ENCODE results near the gene PNPLA5. TPM values are rescaled to one million over a fixed set of nuclear protein-coding genes. Genes with fewer than 3 reads are reported as not detected.

Gene PNPLA5
- total RNA-seq, 4 donors from 2014 or later = 2.5 to 13.5 (median 4.7) TPM

DNA sequence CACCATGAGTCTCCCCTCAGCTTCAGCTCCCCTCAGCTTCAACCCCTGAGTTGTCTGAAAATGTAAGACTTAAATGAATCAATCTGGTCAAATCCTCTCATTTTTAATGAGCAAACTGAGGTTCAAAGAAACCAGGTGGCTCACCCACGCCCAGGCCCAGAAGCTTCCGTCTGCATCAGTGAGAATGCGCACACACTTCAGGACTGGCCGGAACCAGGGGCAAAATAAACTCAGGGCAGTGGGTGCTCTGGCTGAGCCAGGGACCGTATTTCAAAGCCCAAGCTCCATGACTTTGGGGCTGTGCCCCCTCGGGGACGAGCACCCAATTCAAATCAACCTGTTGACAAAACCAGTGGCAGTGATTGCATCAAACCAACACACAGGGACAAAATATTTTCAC is 32.6 kb downstream of the PNPLA5 start:
- Histone ChIP-seq H3K9me3 (no peaks in the 10 kb centered on the region), H3K27ac (no peak overlapping the region), H3K36me3 (no peaks in the 10 kb centered on the region), H3K27me3 (peaks cover 65% of the 10 kb centered on the region), H3K4me1 (peaks cover 5% of the 10 kb centered on the region), H3K4me3 (no peak overlapping the region)
- WGBS = 88% methylated on average over 7 of the region's 7 CpGs
- DNase-seq (ENCODE audit: low spot score in 2 of 2) = peak in 1 of 2 donors; percentile 57
- TF ChIP-seq EP300 (IDR thresholded peaks at IDR 0.05) = no peak
- TF ChIP-seq POLR2A (IDR thresholded peaks at IDR 0.05) = no peak
- no peak for TF ChIP-seq POLR2AphosphoS5 (IDR thresholded peaks at IDR 0.05)
- TF ChIP-seq, protein P1, sequence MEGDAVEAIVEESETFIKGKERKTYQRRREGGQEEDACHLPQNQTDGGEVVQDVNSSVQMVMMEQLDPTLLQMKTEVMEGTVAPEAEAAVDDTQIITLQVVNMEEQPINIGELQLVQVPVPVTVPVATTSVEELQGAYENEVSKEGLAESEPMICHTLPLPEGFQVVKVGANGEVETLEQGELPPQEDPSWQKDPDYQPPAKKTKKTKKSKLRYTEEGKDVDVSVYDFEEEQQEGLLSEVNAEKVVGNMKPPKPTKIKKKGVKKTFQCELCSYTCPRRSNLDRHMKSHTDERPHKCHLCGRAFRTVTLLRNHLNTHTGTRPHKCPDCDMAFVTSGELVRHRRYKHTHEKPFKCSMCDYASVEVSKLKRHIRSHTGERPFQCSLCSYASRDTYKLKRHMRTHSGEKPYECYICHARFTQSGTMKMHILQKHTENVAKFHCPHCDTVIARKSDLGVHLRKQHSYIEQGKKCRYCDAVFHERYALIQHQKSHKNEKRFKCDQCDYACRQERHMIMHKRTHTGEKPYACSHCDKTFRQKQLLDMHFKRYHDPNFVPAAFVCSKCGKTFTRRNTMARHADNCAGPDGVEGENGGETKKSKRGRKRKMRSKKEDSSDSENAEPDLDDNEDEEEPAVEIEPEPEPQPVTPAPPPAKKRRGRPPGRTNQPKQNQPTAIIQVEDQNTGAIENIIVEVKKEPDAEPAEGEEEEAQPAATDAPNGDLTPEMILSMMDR (IDR thresholded peaks at IDR 0.05) = no peak

DNA sequence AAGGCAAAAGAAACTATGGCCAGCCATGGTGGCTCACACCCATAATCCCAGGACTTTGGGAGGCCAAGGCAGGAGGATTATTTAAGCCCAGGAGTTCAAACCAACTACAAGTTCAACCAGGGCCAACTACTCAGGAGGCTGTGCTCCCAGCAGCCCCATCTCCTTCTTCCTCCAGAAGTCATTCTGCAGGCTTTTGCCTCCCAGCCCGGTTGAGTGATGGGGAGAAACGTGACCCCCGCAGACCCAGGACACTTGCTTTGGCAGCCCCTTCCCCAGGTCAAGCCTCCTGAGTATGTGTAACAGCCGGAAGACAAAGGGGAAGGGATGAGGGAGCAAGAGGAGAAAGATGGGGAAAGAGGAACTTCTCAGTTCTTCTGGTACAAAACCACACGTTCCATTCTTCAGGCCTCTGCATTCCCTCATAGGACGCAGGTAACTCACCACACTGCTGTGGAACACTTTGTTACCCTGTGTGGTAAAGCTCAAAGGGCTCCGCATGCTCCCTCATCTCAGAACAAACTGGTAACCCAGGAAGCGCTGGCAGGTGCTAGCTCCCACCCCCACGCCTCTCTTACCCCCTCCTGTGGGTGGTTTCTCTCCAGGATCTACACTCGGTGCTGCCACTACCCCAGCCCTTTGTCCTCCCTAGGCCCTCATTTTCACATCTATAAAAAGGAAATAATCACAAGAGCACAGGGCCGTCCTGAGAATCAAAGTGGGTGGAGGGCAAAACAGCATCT is 33.5 kb downstream of the PNPLA5 start:
- Histone ChIP-seq H3K27ac (no peak overlapping the region), H3K27me3 (peaks cover 58% of the 10 kb centered on the region), H3K9me3 (no peaks in the 10 kb centered on the region), H3K4me3 (no peak overlapping the region), H3K36me3 (no peaks in the 10 kb centered on the region), H3K4me1 (peaks cover 5% of the 10 kb centered on the region)
- WGBS = 79% methylated on average over 11 of the region's 11 CpGs
- peak in 1 of 2 donors; percentile 48 for DNase-seq (ENCODE audit: low spot score in 2 of 2)
- TF ChIP-seq EP300 (IDR thresholded peaks at IDR 0.05) (no peak), POLR2A (IDR thresholded peaks at IDR 0.05) (no peak), POLR2AphosphoS5 (IDR thresholded peaks at IDR 0.05) (no peak)
- TF ChIP-seq, protein P1 (IDR thresholded peaks at IDR 0.05) = no peak

DNA sequence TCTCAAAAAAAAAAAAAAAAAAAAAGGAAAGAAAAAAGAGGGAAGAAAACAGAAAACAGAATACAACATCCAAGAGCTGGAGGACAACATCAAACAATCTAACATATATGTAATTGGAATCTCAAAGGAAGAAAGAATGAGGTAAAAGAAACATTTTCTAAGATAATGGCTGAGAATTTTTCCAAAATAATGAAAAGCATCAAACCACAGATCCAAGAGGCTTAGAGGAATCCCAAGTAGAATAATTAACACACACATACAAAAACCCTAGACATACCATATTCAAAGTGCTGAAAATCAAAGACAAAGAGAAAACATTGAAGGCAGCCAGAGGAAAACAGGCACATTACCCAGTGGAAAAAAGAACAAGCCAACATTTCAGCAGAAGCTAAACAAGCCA is 34.4 kb downstream of the PNPLA5 start:
- Histone ChIP-seq H3K4me3 (no peak overlapping the region), H3K9me3 (no peaks in the 10 kb centered on the region), H3K27ac (no peak overlapping the region), H3K36me3 (no peaks in the 10 kb centered on the region), H3K27me3 (peaks cover 57% of the 10 kb centered on the region), H3K4me1 (peaks cover 5% of the 10 kb centered on the region)
- no peak for DNase-seq (ENCODE audit: low spot score in 2 of 2)
- no peak for TF ChIP-seq POLR2AphosphoS5 (IDR thresholded peaks at IDR 0.05)
- TF ChIP-seq POLR2A (IDR thresholded peaks at IDR 0.05) = no peak
- TF ChIP-seq, protein P1 (IDR thresholded peaks at IDR 0.05) = no peak
- TF ChIP-seq EP300 (IDR thresholded peaks at IDR 0.05) = no peak

DNA sequence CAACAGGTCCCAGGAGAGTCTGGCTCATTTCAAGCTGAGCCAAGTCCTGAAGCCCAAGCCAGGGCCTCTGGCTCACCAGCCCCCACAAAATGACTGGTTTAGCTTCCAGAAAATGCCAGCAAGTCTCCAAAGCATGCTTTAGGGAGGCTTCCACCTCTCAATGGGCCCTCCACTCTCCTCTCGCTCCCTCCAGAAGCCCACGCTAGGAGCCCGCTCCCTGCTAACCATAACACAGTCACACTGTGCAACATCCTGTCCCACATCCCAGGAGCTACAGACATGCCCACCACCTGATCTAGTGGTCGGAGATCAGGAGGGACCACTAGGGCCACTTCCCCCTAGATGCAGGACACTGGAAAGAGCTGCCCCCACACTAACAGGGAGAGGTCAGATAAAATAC is 36.4 kb downstream of the PNPLA5 start:
- 70% methylated on average over 4 of the region's 4 CpGs for WGBS
- no peak overlapping the region for H3K27ac ChIP-seq
- no peaks in the 10 kb centered on the region for H3K36me3 ChIP-seq
- H3K27me3 ChIP-seq = peaks cover 55% of the 10 kb centered on the region
- no peak for TF ChIP-seq EP300 (IDR thresholded peaks at IDR 0.05)
- no peak for TF ChIP-seq POLR2AphosphoS5 (IDR thresholded peaks at IDR 0.05)
- TF ChIP-seq POLR2A (IDR thresholded peaks at IDR 0.05) = no peak
- TF ChIP-seq, protein P1 (IDR thresholded peaks at IDR 0.05) = no peak
- H3K4me3 ChIP-seq = no peak overlapping the region
- H3K9me3 ChIP-seq = no peaks in the 10 kb centered on the region
- no peaks in the 10 kb centered on the region for H3K4me1 ChIP-seq
- DNase-seq (ENCODE audit: low spot score in 2 of 2) = peak in 1 of 2 donors; percentile 48

DNA sequence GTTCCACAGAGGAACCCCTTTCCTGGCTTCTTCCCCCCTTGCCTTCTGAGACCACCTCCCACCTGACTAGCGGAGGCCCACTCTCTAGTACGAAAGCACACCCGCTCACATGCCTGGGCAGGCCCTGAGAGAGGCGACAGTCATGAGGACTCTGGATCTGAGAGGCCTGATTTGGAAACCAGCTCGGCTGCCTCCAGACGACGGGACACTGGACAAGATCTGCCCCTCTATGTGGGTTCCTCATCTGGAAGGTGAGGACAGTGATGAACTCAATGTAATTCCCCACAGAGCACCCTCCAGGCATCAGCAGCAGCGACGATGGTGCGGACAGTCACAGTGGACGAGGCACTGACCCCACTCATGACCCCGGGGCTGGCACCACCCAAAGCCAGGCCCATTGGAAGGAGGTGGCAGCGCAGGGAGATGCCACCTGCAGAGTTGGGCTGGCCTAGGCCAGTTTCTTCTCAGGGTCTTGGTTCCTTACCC is 37.0 kb downstream of the PNPLA5 start:
- H3K27ac ChIP-seq = no peak overlapping the region
- no peaks in the 10 kb centered on the region for H3K4me1 ChIP-seq
- H3K4me3 ChIP-seq = no peak overlapping the region
- no peak for TF ChIP-seq POLR2A (IDR thresholded peaks at IDR 0.05)
- no peak for TF ChIP-seq EP300 (IDR thresholded peaks at IDR 0.05)
- TF ChIP-seq POLR2AphosphoS5 (IDR thresholded peaks at IDR 0.05) = no peak
- TF ChIP-seq, protein P1 (IDR thresholded peaks at IDR 0.05) = no peak
- 90% methylated on average over 13 of the region's 13 CpGs for WGBS
- H3K27me3 ChIP-seq = peaks cover 55% of the 10 kb centered on the region
- H3K9me3 ChIP-seq = no peaks in the 10 kb centered on the region
- no peaks in the 10 kb centered on the region for H3K36me3 ChIP-seq
- DNase-seq (ENCODE audit: low spot score in 2 of 2) = peak in 1 of 2 donors; percentile 58
